Activated T-helper 2 cell treated with anti-CD3 and anti-CD28 coated beads, Interferon-gamma antibody, Interleukin-2, Interleukin-4, amounts not matched to agents 10 μg/mL and 5 μg/mL and 100 μg/mL, durations not matched to agents 14 hours and 24 hours and 36 hours (primary cell): Measurements from ENCODE around the gene METTL13. TPM values are rescaled to one million over a fixed set of nuclear protein-coding genes. Genes with fewer than 3 reads are reported as not detected.
A peak's percentile ranks its signal among the peaks of the same experiment; 100 is the strongest.

Experiments
- DNase-seq: peaks from one replicate; pipeline ENCODE4 v3.0.0; 2021; ENCODE audit warnings: low spot score
- H3K27ac Mint-ChIP-seq: one replicate; pipeline ENCODE4 v1.8.0; 2021; ENCODE audit warnings: mixed read lengths
- H3K27me3 Mint-ChIP-seq: one replicate; pipeline ENCODE4 v1.8.0; 2021; ENCODE audit warnings: low read depth, mixed read lengths
- H3K36me3 Mint-ChIP-seq: one replicate; pipeline ENCODE4 v1.8.0; 2021; ENCODE audit warnings: low read depth, mixed read lengths
- H3K4me1 Mint-ChIP-seq: one replicate; pipeline ENCODE4 v1.8.0; 2021; ENCODE audit warnings: low read depth, mixed read lengths
- H3K4me3 Mint-ChIP-seq: one replicate; pipeline ENCODE4 v1.8.0; 2021; ENCODE audit warnings: low read depth, mild to moderate bottlenecking, moderate library complexity, mixed read lengths
- H3K9me3 Mint-ChIP-seq: one replicate; pipeline ENCODE4 v1.8.0; 2021; ENCODE audit warnings: mixed read lengths
- intact Hi-C: fragments of 100-400 bp; cut with micrococcal nuclease; formaldehyde crosslinking; loops from one replicate; pipeline ENCODE4 v1.15.1; 2023
- total RNA-seq: library from RNA; stranded (reverse); gene quantifications from 2 replicates; pipeline ENCODE4 v1.2.3, GENCODE V29; 2022

METTL13 gene
- total RNA-seq, 1 donor from 2014 or later = 50.0 TPM

DNA sequence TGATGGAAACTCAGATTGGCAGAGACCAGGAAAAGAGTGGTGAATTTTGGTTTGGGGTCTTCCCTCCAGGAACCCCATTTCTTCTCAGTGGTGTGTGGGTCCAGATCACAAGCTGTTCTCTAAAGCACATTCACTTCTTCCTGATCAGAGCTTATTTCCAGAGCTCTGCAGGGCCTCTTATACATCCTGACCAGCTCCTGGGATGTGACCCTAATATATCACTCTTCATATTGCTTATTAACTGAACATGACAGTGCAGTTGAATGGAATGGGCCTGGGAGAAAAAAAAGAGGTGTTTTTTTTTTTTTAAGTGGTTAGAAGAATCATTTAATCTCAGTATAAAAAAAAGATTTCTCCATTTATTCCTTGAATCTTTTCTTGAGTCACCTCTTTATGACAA lies 30.2 kb downstream of the METTL13 start:
- H3K27ac Mint-ChIP-seq = no peak overlapping the region
- DNase-seq = no peak
- no peaks in the 10 kb centered on the region for H3K9me3 Mint-ChIP-seq
- H3K36me3 Mint-ChIP-seq = no peaks in the 10 kb centered on the region
- intact Hi-C loops = no loop called here
- no peak overlapping the region for H3K4me3 Mint-ChIP-seq
- no peaks in the 10 kb centered on the region for H3K27me3 Mint-ChIP-seq
- H3K4me1 Mint-ChIP-seq = peaks cover 2% of the 10 kb centered on the region

DNA sequence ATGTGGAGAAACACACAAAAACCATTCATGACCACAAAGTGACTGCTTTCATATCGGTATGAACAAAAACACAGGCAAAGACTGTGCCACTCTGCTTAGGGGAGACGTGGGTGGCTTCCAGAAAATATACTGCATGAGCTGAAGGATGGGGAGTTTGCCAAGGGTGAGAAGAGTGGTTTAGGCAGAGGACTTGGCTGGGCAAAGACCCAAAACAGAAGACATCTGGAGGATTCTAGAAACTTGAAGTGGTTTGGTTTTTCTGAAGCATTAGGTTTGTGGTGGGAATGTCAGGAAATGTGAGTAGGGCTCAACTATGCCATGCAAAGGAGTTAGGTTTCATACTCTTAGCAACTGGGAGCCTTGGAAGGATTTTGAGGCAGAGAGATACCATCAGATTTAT lies 33.2 kb downstream of the METTL13 start:
- Mint-ChIP-seq H3K36me3 (no peaks in the 10 kb centered on the region), H3K4me3 (no peak overlapping the region), H3K9me3 (no peaks in the 10 kb centered on the region), H3K4me1 (peaks cover 18% of the 10 kb centered on the region), H3K27me3 (no peaks in the 10 kb centered on the region), H3K27ac (no peak overlapping the region)
- DNase-seq = no peak
- intact Hi-C loops = no loop called here

DNA sequence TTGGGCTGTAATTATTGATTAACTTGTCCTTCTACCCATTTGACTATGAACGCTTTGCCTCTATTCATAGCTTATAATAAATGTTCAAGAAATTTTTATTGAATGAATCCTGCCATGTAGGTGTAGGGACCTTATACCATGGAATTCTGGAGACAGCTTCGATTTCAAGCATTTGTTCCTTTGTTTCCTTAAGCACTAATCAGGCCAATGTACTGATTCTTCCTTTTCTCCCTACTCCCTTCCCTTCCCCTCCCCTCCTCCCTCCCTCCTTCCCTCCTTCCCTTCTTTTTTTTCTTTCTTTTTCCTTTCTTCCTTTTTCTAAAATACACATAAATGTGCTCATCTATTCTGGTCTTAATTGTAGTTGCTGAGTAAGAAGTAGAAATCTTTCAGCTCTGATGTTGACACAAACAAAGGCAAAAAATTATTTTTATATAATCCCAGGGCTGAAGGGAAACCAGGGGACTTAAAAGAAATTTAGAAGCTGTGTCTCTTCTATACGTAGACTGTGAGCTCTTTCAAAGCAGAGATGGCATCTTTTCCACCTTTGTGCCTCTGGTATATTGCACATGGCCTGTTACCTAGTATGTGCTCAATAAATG lies 34.9 kb downstream of the METTL13 start:
- no peak for DNase-seq
- Mint-ChIP-seq H3K27me3 (no peaks in the 10 kb centered on the region), H3K27ac (no peak overlapping the region), H3K9me3 (no peaks in the 10 kb centered on the region), H3K4me3 (no peak overlapping the region), H3K36me3 (no peaks in the 10 kb centered on the region), H3K4me1 (peaks cover 18% of the 10 kb centered on the region)
- intact Hi-C loops = no loop called here

DNA sequence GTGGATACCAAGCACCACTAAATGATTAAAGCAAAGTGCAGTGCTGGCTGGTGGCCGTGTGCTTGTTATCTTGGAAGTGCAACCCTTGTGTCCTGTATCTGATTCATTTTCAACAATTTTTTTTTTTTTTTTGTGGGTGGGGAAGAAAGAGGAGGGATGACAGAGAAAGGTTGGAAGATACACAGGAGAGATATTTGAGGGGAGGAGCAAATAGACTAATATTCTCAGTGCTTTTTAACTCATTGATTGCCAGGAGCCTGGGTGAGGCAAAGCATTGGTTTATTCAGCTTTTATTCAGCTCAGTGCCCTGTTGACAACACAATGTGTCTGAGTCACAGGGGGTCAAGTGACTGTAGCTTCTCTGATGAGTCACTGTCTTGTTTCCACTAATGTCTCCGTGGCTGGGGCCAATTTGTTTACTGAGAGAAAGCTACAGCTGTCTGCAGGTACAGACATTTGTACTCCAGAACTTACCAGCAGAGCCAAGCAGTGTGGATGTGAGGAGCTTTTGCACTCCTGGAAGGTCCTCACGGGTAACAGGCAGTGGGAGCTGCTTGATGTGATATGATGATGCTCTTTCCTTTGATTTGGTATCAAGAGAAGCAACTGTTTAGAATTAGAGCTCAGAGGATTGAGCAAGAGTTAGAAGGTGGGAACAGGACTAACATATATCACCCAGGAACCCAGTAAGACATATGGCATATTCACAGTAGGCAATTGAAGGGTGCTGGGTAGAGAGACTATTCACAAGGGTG lies 36.2 kb downstream of the METTL13 start:
- Mint-ChIP-seq H3K27ac (peak overlapping the region; percentile 80), H3K36me3 (no peaks in the 10 kb centered on the region), H3K9me3 (no peaks in the 10 kb centered on the region), H3K27me3 (no peaks in the 10 kb centered on the region), H3K4me1 (peaks cover 18% of the 10 kb centered on the region), H3K4me3 (no peak overlapping the region)
- peak; percentile 20 for DNase-seq
- intact Hi-C loops = loop anchor here (1.0 kb wide), 1 partner anchor 36 kb away; the partner anchor contains the start of gene METTL13

DNA sequence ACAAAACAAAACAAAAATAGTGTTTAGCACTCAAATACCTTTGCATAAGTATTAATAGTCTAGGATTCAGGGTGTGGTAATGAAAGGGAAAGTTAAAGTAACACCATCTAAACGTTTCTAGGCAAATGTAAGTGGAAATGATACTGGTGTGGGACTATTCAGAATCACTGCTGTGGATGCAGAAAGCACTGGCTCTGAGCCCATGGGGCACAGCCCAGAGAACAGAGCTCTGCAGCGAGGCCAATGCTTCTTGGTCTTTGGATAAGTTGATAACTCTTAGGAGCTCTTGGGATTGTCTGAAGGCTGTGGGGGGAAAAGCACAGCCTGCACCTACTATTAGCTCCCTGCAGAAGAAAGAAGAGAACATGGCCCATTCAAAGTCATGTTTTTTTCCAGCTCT lies 38.5 kb downstream of the METTL13 start:
- DNase-seq = no peak
- Mint-ChIP-seq H3K27me3 (no peaks in the 10 kb centered on the region), H3K4me3 (no peak overlapping the region), H3K4me1 (peaks cover 16% of the 10 kb centered on the region), H3K9me3 (peaks cover 3% of the 10 kb centered on the region), H3K36me3 (no peaks in the 10 kb centered on the region), H3K27ac (no peak overlapping the region)
- intact Hi-C loops = no loop called here

DNA sequence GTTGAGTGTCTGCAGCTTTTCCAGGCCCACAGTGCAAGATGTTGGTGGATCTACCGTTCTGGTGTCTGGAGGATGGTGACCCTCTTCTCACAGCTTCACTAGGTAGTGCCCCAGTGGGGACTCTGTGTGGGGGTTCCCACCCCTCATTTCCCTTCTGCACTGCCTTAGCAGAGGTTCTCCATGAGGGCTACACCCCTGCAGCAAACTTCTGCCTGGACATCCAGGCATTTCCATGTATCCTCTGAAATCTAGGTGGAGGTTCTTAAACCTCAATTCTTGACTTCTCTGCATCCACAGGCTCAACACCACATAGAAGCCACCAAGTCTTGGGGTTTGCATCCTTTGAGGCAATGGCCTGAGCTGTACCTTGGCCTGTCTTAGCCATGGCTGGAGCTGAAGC lies 45.5 kb downstream of the METTL13 start:
- Mint-ChIP-seq H3K36me3 (peaks cover 9% of the 10 kb centered on the region), H3K27me3 (no peaks in the 10 kb centered on the region), H3K9me3 (peaks cover 36% of the 10 kb centered on the region), H3K27ac (no peak overlapping the region), H3K4me1 (no peaks in the 10 kb centered on the region), H3K4me3 (no peak overlapping the region)
- DNase-seq = no peak
- intact Hi-C loops = no loop called here

DNA sequence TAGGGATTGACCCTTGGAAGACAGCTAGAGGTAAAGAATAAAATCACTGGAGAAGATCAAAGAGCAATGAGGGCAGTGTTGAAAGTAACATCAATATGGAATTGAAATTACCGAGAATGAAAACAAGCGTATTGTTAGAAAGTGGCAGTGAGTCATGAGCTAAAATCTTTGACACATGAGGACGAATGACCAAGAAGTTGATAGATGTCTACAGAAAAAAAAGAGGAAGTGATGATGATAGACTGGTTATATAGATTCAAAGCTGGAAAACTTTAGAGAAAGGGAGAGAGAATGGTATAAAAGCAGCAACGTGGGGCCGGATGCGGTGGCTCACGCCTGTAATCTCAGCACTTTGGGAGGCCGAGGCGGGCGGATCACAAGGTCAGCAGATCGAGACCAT lies 47.3 kb downstream of the METTL13 start:
- DNase-seq = no peak
- Mint-ChIP-seq H3K27me3 (no peaks in the 10 kb centered on the region), H3K9me3 (peaks cover 36% of the 10 kb centered on the region), H3K36me3 (peaks cover 9% of the 10 kb centered on the region), H3K4me3 (no peak overlapping the region), H3K4me1 (no peaks in the 10 kb centered on the region), H3K27ac (no peak overlapping the region)
- intact Hi-C loops = no loop called here

DNA sequence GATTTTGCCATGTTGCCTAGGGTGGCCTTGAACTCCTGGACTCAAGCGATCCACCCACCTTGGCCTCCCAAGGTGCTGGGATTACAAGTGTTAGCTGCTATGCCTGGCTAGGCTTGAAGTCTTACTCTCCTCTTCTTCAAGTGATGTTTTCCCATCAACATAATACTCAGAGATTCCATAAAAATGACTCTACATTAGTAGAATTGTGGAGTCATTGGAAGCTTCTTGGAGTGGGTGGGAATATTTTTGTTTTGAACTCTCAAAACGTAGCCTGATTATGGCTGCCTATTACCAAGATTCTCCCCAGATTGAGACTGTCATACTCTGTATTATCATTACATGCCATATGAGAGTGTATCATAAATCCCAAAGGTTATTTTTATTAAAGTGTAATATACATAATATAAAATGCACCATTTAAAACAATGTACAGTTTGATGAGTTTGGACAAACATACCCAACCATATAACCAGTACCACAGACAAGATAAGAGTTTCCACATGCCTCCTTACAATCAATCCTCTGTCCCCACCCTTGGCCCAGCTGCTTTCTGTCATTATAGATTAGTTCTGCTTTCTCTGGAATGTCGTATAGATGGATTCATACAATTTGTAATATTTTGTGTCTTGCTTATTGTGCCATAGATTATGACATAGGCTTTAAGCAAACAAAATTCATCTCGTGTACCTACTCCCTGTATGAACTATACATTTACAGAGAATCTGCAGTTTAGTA lies 51.8 kb downstream of the METTL13 start:
- no peak overlapping the region for H3K27ac Mint-ChIP-seq
- H3K4me3 Mint-ChIP-seq = no peak overlapping the region
- H3K9me3 Mint-ChIP-seq = peaks cover 6% of the 10 kb centered on the region
- H3K27me3 Mint-ChIP-seq = no peaks in the 10 kb centered on the region
- H3K36me3 Mint-ChIP-seq = no peaks in the 10 kb centered on the region
- DNase-seq = no peak
- no peaks in the 10 kb centered on the region for H3K4me1 Mint-ChIP-seq
- intact Hi-C loops = no loop called here

DNA sequence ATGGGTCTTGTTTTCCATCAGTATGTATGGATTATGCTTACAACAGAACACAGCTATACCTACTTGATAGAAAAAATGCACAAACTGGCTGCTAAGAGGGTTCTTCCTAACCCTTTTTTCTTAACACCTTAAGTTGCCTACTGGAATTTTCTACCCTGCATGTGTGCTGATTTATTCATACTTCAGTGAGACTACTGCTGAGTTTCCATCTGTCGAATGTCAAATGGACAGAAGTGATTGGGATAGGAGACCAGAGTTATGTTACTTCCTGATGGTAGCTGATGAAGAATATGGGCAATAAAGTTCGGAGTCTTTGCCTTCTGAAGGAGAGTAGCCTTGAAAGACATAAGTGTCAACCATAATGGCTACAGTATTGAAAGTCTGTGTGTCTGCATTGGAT lies 53.4 kb downstream of the METTL13 start:
- H3K4me3 Mint-ChIP-seq = no peak overlapping the region
- H3K4me1 Mint-ChIP-seq = no peaks in the 10 kb centered on the region
- intact Hi-C loops = no loop called here
- H3K27ac Mint-ChIP-seq = no peak overlapping the region
- H3K36me3 Mint-ChIP-seq = no peaks in the 10 kb centered on the region
- H3K27me3 Mint-ChIP-seq = peaks cover 6% of the 10 kb centered on the region
- no peaks in the 10 kb centered on the region for H3K9me3 Mint-ChIP-seq
- DNase-seq = no peak

DNA sequence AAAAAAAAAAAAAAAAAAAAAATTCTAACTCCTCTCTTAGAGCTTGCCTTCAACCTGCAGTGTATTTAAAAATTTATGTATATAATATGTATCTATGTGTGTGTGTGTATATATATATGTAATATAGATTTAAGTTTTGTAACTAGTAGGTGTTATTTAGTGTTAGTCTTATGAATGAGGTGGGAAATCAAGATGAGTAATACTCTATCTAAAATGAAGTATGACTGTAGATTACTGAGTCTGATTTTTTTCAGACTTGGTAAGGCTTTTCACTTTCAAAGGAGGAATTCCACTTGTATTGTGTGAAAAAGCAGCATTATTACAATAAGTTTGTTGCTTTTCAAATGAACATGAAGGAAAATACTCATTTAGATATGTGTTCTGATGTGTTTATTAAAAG lies 54.4 kb downstream of the METTL13 start:
- no peak for DNase-seq
- Mint-ChIP-seq H3K9me3 (no peaks in the 10 kb centered on the region), H3K4me3 (no peak overlapping the region), H3K27ac (no peak overlapping the region), H3K36me3 (no peaks in the 10 kb centered on the region), H3K27me3 (peaks cover 10% of the 10 kb centered on the region), H3K4me1 (peaks cover 4% of the 10 kb centered on the region)
- intact Hi-C loops = no loop called here

DNA sequence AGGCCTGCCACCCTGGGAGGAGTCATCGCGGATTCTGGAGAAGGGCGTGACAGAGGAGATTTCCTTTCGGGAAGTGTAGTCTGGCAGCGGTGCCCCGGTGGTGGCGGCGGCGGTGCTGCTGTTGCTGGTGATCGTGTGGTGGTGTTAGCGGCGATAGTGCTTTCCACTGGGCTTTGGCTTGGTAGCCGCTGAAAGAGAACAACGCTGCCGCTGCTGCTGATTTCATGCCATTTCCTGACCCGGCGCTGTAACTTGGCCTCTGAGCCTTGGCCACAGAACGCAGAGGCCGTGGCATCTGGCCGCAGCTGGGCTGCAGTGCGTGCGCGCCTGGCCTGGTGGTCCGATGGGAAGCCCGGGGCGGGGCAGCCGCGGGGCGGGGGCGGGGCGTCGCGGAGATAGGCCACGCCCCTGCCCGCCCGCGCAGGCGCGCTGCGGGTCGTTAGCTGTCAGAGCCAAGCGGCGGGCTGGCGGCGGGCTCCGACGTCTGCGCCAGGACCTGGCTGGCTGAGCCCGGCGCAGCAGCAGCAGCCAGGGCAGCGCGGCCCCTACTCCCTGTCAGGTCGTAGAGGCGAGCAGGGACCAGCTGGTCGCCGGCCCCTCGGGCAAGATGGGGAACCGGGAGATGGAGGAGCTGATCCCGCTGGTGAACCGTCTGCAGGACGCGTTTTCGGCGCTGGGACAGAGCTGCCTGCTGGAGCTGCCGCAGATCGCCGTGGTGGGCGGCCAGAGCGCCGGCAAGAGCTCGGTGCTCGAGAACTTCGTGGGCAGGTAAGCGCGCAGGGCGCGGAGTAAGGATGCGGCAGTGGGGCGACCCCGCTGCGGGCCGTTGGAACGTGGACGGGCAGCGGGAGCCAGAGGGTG lies 59.8 kb downstream of the METTL13 start, which contains the start of gene DNM3:
TSS of gene DNM3 (plus strand) at position 449 of the 861 bp plus-strand sequence. CDS start at position 608, 159 bp downstream.
- no peaks in the 10 kb centered on the region for H3K9me3 Mint-ChIP-seq
- peaks cover 14% of the 10 kb centered on the region for H3K4me1 Mint-ChIP-seq
- intact Hi-C loops = loop anchor here (5.0 kb wide), 1 partner anchor 99 kb away; the partner anchor contains the start of gene VAMP4
- peaks cover 43% of the 10 kb centered on the region for H3K27me3 Mint-ChIP-seq
- H3K27ac Mint-ChIP-seq = peak within 1 kb of the TSS; percentile 67
- H3K4me3 Mint-ChIP-seq = peak within 1 kb of the TSS; percentile 85
- peak; percentile 76 for DNase-seq
- no peaks in the 10 kb centered on the region for H3K36me3 Mint-ChIP-seq
